Spleen (tissue), 11 donors: ENCODE data around the gene EPHA6. TPM values are rescaled to one million over a fixed set of nuclear protein-coding genes. Genes with fewer than 3 reads are reported as not detected.

ENCODE experiments used
- DNase-seq: peaks from one replicate; pipeline ENCODE4 v3.0.0-alpha.2; 2020
- H3K27ac ChIP-seq, 8 donors: fragments of 200-600 bp; sonication (generic) in 7 of 8; 1 replicate in 4 of 8; 2 replicates in 4 of 8; pipeline versions ENCODE4 v1.5.0 to v1.8.0; 2016 to 2021; ENCODE audit warnings: inconsistent platforms in 4 of 8, mild to moderate bottlenecking in 4 of 8, moderate library complexity in 1 of 8
- H3K27me3 ChIP-seq, 7 donors: fragments of 200-600 bp; sonication (generic) in 6 of 7; replicated peaks in 1 of 7; 1 replicate in 4 of 7; 2 replicates in 3 of 7; pipeline versions ENCODE4 v1.5.0 to v1.8.0; 2016 to 2021; ENCODE audit warnings: inconsistent platforms in 3 of 7, mild to moderate bottlenecking in 1 of 7
- H3K36me3 ChIP-seq, 6 donors: fragments of 200-600 bp; sonication (generic) in 5 of 6; 1 replicate in 4 of 6; 2 replicates in 2 of 6; pipeline versions ENCODE4 v1.5.0 to v1.8.0; 2016 to 2021; ENCODE audit warnings: inconsistent platforms in 2 of 6
- H3K4me1 ChIP-seq, 6 donors: fragments of 200-600 bp; sonication (generic) in 5 of 6; 1 replicate in 3 of 6; 2 replicates in 3 of 6; pipeline versions ENCODE4 v1.5.0 to v1.8.0; 2016 to 2021; ENCODE audit warnings: inconsistent platforms in 3 of 6
- H3K4me3 ChIP-seq, 8 donors: fragments of 200-600 bp; sonication (generic) in 7 of 8; 1 replicate in 4 of 8; 2 replicates in 4 of 8; pipeline versions ENCODE4 v1.5.0 to v1.8.0; 2016 to 2021; ENCODE audit warnings: inconsistent platforms in 4 of 8, mild to moderate bottlenecking in 4 of 8, moderate library complexity in 2 of 8
- H3K9me3 ChIP-seq, 8 donors: fragments of 200-600 bp; sonication (generic) in 7 of 8; 1 replicate in 4 of 8; 2 replicates in 4 of 8; pipeline versions ENCODE4 v1.5.0 to v1.8.0; 2016 to 2021; ENCODE audit warnings: inconsistent platforms in 4 of 8
- CTCF ChIP-seq, 11 experiments: fragments of 200-600 bp in 7 of 11; fragments of 450-650 bp in 4 of 11; sonication (generic) in 4 of 11; IDR thresholded peaks in 8 of 11; conservative IDR thresholded peaks in 3 of 11; 1 replicate in 7 of 11; 2 replicates in 4 of 11; pipeline versions ENCODE4 v1.4.0 to v1.8.0; 2016 to 2021; ENCODE audit warnings: antibody characterized with exemption in 11 of 11, inconsistent platforms in 4 of 11, mild to moderate bottlenecking in 1 of 11
- POLR2A ChIP-seq, 3 donors: fragments of 450-650 bp; IDR thresholded peaks; one replicate each; pipeline ENCODE4 v1.5.1; 2017; ENCODE audit warnings: antibody characterized with exemption in 3 of 3, mild to moderate bottlenecking in 1 of 3
- POLR2AphosphoS5 ChIP-seq, 3 donors: sonication (generic); formaldehyde crosslinking; IDR thresholded peaks; one replicate each; pipeline ENCODE4 v1.5.1; 2017; ENCODE audit warnings: antibody characterized with exemption in 3 of 3
- WGBS, 5 donors: extraction: QIAGEN DNeasy Blood & Tissue Kit in 3 of 5; methylation state at CpG; one replicate each; pipeline versions ENCODE4 v1.1.5 to v1.1.7; 2013 to 2018; 5-methylcytosine and 5-hydroxymethylcytosine counted together
- intact Hi-C: fragments of 100-400 bp; cut with DNase I; formaldehyde crosslinking; loops from one replicate; pipeline ENCODE4 v1.15.0; 2023; ENCODE audit warnings: low total_unique reads
- polyA plus RNA-seq, 3 donors: library from polyadenylated mRNA; stranded (reverse); fragments of 200-250 nt; gene quantifications; one replicate each; pipeline ENCODE4 v1.2.1, GENCODE V29; 2013
- total RNA-seq, 7 donors: library from RNA; depleted of rRNA in 3 of 7; stranded (reverse); fragments of >200 nt in 3 of 7; fragmentation: NEBNext Ultra II Directional in 4 of 7; extraction: Animal tissue kit (Norgen Biotek cat#: 25700) in 4 of 7; gene quantifications; one replicate each; pipeline versions ENCODE4 v1.1.0 to v1.2.1, GENCODE V29; 2016 to 2021
- donor health status: healthy with polysubstance abuse.
- donor health status: DM: no; HTN: no; CAD: no; lungs with moderate emphysema.
- donor health status: DM: no; HTN: no; CAD: no.
- donor health status: Bipolar disorder and iron deficiency.
- donor health status: healthy.
- donor health status: DM: no; HTN: no; CAD: no.
- donor health status: DM: yes; HTN: yes; CAD: no.

Gene EPHA6
- total and polyA plus RNA-seq, 10 donors = 0.44 TPM; not detected in 9

GRCh38 chr3:97691354-97691753, 877.0 kb downstream of the EPHA6 start:
- Histone ChIP-seq H3K4me3 (no peak overlapping the region), H3K36me3 (no peaks in the 10 kb centered on the region), H3K27ac (no peak overlapping the region), H3K9me3 (no peaks in the 10 kb centered on the region), H3K4me1 (no peaks in the 10 kb centered on the region), H3K27me3 (no peaks in the 10 kb centered on the region)
- no peak for DNase-seq
- intact Hi-C loops = no loop called here
- TF ChIP-seq POLR2A (IDR thresholded peaks at IDR 0.05) = no peak
- no peak for TF ChIP-seq POLR2AphosphoS5 (IDR thresholded peaks at IDR 0.05)
- no peak for TF ChIP-seq CTCF (IDR thresholded peaks at IDR 0.05 in 8 of 11, conservative IDR thresholded peaks at IDR 0.05 in 3 of 11)
- WGBS, 5 donors = 60 to 78% (median 67%) methylated on average over 1 of the region's 1 CpG

DNA sequence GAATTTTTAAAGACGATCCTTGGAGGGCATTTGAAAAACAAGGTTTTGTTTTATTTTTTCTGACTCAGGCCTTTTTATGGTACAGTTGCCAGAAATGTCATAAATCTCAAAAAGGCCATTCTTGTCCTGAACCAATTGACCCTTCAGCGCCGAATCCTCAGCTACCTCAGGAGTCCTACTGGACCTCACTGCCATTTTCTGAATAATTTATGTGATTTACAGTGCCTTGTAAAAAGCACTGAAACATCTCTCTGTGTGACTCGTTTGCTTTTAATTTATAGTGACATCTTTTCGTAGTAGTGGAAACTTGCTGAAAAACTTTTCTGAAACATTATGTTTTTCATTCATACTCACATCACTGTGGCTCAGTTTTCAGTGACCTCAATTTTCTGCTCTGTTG, 878.0 kb downstream of the EPHA6 start:
- intact Hi-C loops = no loop called here
- no peak for DNase-seq
- H3K27me3 ChIP-seq = no peaks in the 10 kb centered on the region
- TF ChIP-seq POLR2A (IDR thresholded peaks at IDR 0.05) (no peak), POLR2AphosphoS5 (IDR thresholded peaks at IDR 0.05) (no peak), CTCF (IDR thresholded peaks at IDR 0.05 in 8 of 11, conservative IDR thresholded peaks at IDR 0.05 in 3 of 11) (no peak)
- H3K4me1 ChIP-seq = no peaks in the 10 kb centered on the region
- no peaks in the 10 kb centered on the region for H3K36me3 ChIP-seq
- WGBS, 5 donors = 78 to 89% (median 80%) methylated on average over 5 of the region's 5 CpGs
- H3K4me3 ChIP-seq = no peak overlapping the region
- no peak overlapping the region for H3K27ac ChIP-seq
- no peaks in the 10 kb centered on the region for H3K9me3 ChIP-seq

DNA sequence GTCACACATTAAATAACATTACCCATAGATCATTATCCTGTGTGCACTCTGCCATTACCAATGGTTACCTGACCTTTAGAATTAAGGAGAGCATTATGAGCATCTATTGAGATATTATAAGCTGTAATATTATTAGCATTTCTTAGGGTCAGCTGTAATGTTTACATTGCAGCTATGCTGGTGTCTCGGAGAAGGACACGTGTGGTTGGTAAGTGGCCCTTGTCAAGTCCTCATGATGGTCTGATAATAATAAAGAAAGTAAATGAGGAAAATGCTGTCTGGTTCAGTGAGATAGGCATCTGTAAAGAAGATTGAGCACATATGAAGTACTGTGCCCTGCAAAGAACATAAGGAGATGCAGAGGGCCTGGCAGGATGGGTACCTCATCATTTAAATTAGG, 878.4 kb downstream of the EPHA6 start:
- intact Hi-C loops = no loop called here
- no peak overlapping the region for H3K4me3 ChIP-seq

DNA sequence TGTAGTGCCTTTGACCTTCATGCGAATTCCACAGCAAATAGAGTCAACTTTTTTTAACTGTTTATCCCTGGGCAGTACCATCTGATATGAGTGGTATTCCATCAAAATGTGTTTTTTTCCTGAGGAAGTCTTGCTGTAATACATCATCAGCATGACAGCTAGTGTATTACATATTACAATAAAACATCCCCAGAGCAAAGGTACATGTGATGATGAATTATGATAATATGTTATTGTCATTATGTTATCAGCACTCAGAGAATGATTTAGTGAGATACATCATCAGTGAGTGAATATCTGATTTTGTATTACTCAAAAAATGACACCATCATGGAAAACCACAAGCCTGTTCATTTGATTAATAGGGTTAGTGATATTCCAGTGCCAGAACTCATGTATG, 880.5 kb downstream of the EPHA6 start:
- Histone ChIP-seq H3K4me1 (no peaks in the 10 kb centered on the region), H3K36me3 (no peaks in the 10 kb centered on the region), H3K27ac (no peak overlapping the region), H3K27me3 (no peaks in the 10 kb centered on the region), H3K9me3 (no peaks in the 10 kb centered on the region), H3K4me3 (no peak overlapping the region)
- TF ChIP-seq CTCF (IDR thresholded peaks at IDR 0.05 in 8 of 11, conservative IDR thresholded peaks at IDR 0.05 in 3 of 11) = no peak
- TF ChIP-seq POLR2AphosphoS5 (IDR thresholded peaks at IDR 0.05) = no peak
- no peak for TF ChIP-seq POLR2A (IDR thresholded peaks at IDR 0.05)
- intact Hi-C loops = no loop called here
- no peak for DNase-seq
- WGBS, 5 donors = 69 to 87% (median 83%) methylated on average over 1 of the region's 1 CpG

More for the DNA sequence above, 878.4 kb downstream of the EPHA6 start:
- DNase-seq = no peak
- Histone ChIP-seq H3K36me3 (no peaks in the 10 kb centered on the region), H3K9me3 (no peaks in the 10 kb centered on the region), H3K4me1 (no peaks in the 10 kb centered on the region), H3K27me3 (no peaks in the 10 kb centered on the region), H3K27ac (no peak overlapping the region)
- WGBS, 5 donors = 82 to 89% (median 85%) methylated on average over 2 of the region's 2 CpGs
- TF ChIP-seq POLR2AphosphoS5 (IDR thresholded peaks at IDR 0.05) (no peak), CTCF (IDR thresholded peaks at IDR 0.05 in 8 of 11, conservative IDR thresholded peaks at IDR 0.05 in 3 of 11) (no peak), POLR2A (IDR thresholded peaks at IDR 0.05) (no peak)
